ENCODE data around the gene SSBP3.

DNA sequence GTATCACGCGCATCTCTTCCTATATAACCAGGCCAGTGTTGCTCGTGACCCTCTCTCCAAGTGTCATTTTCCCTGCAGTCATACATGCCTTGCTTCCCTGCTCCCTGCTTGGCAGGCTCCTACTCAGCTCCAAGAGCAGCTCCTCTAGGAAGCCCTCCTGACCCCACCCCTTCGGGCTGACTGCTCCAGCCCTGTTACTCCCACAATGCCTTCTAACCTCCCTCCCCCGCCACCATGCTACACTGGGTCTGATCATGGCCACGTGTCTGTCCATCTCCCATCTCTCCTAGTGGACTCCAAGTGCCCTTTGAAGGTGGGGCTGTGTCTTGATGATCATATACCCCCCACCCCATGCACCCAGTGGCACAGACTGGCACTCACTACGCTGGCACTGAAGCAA, 161.5 kb downstream of the SSBP3 start:
- TF ChIP-seq, protein P1, sequence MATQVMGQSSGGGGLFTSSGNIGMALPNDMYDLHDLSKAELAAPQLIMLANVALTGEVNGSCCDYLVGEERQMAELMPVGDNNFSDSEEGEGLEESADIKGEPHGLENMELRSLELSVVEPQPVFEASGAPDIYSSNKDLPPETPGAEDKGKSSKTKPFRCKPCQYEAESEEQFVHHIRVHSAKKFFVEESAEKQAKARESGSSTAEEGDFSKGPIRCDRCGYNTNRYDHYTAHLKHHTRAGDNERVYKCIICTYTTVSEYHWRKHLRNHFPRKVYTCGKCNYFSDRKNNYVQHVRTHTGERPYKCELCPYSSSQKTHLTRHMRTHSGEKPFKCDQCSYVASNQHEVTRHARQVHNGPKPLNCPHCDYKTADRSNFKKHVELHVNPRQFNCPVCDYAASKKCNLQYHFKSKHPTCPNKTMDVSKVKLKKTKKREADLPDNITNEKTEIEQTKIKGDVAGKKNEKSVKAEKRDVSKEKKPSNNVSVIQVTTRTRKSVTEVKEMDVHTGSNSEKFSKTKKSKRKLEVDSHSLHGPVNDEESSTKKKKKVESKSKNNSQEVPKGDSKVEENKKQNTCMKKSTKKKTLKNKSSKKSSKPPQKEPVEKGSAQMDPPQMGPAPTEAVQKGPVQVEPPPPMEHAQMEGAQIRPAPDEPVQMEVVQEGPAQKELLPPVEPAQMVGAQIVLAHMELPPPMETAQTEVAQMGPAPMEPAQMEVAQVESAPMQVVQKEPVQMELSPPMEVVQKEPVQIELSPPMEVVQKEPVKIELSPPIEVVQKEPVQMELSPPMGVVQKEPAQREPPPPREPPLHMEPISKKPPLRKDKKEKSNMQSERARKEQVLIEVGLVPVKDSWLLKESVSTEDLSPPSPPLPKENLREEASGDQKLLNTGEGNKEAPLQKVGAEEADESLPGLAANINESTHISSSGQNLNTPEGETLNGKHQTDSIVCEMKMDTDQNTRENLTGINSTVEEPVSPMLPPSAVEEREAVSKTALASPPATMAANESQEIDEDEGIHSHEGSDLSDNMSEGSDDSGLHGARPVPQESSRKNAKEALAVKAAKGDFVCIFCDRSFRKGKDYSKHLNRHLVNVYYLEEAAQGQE (IDR thresholded peaks at IDR 0.05; ENCODE audit: insufficient read depth in 1 of 2, low read depth in 2 of 2, low read length in 2 of 2) = no peak
- no peak for TF ChIP-seq POLR2AphosphoS5 (IDR thresholded peaks at IDR 0.05; ENCODE audit: low read depth, low read length)

Measured in PFSK-1 (cell line).